NCI-H226 (cell line): ENCODE data around the gene BECN2.

Experiments
- DNase-seq: peaks from one replicate; pipeline ENCODE4 v3.0.0-alpha.2; 2015

The BECN2 gene

GRCh38 chr1:241957692-241958494, at the start of gene BECN2:
TSS of gene BECN2 (plus strand) at chr1:241957767. CDS start at chr1:241957767, 0 bp downstream.
- DNase-seq: no peak

- no peak for DNase-seq
These were observed 41.4 kb upstream of the BECN2 start for GRCh38 chr1:241916196-241916595.

- DNase-seq: no peak
These were observed 40.1 kb upstream of the BECN2 start for GRCh38 chr1:241917487-241917886.

GRCh38 chr1:241918879-241919278, 38.7 kb upstream of the BECN2 start:
- DNase-seq: no peak

GRCh38 chr1:241924080-241924808, 33.3 kb upstream of the BECN2 start:
- DNase-seq: no peak

GRCh38 chr1:241926141-241926540, 31.4 kb upstream of the BECN2 start:
- no peak for DNase-seq

GRCh38 chr1:241927321-241927720, 30.2 kb upstream of the BECN2 start:
- no peak for DNase-seq

GRCh38 chr1:241932845-241933244, 24.7 kb upstream of the BECN2 start:
- DNase-seq: no peak

GRCh38 chr1:241934201-241934848, 23.2 kb upstream of the BECN2 start:
- no peak for DNase-seq

- DNase-seq: no peak
These were observed 22.7 kb upstream of the BECN2 start for GRCh38 chr1:241934866-241935265.

GRCh38 chr1:241939798-241940197, 17.8 kb upstream of the BECN2 start:
- no peak for DNase-seq

- no peak for DNase-seq
These were observed 14.8 kb upstream of the BECN2 start for GRCh38 chr1:241942738-241943137.

- DNase-seq: no peak
These were observed 13.3 kb upstream of the BECN2 start for GRCh38 chr1:241944300-241944699.

- no peak for DNase-seq
These were observed 10.2 kb upstream of the BECN2 start for GRCh38 chr1:241947354-241947753.

- no peak for DNase-seq
These were observed 7.2 kb upstream of the BECN2 start for GRCh38 chr1:241950390-241950789.

- DNase-seq: no peak
These were observed 4.6 kb downstream of the BECN2 start for GRCh38 chr1:241962153-241962552.

- DNase-seq: no peak
These were observed 6.2 kb downstream of the BECN2 start for GRCh38 chr1:241963722-241964121.

GRCh38 chr1:241964550-241965282, 7.1 kb downstream of the BECN2 start:
- DNase-seq: no peak

- no peak for DNase-seq
These were observed 11.0 kb downstream of the BECN2 start for GRCh38 chr1:241968611-241969010.

GRCh38 chr1:241972703-241973369, 15.3 kb downstream of the BECN2 start:
- DNase-seq: no peak

- no peak for DNase-seq
These were observed 18.7 kb downstream of the BECN2 start for GRCh38 chr1:241976229-241976628.

- no peak for DNase-seq
These were observed 21.5 kb downstream of the BECN2 start for GRCh38 chr1:241979071-241979470.

- DNase-seq: no peak
These were observed 22.4 kb downstream of the BECN2 start for GRCh38 chr1:241979926-241980325.
